ENCODE results near the gene ITGA7.

ITGA7 gene

DNA sequence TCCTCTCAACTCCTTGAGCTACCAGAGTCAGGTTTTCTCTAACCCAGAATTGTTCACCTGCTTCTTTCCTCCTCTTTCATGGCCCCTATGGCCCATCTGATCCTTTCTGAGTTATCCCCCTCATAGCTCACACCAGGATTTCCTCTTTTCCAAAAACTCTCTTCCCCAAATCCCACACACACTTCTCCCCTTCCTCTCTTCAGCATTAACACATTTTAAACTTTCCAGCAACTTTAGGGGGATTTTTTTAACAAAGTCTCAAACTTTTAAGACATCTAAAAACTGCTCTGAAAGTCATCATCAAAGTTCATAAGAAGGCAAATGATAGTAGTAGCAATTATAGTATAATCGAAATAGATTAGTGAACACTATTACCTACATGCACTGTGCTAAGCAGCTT lies 63.1 kb downstream of the ITGA7 start:
- Histone ChIP-seq H3K27ac (ENCODE audit: low read depth, low read length) (no peak overlapping the region), H3K4me3 (ENCODE audit: low read depth in 1 of 2, low read length in 2 of 2) (no peak overlapping the region), H3K27me3 (ENCODE audit: control insufficient read depth in 1 of 2, insufficient read depth in 2 of 2, low read length in 2 of 2) (no peaks in the 10 kb centered on the region), H3K4me1 (ENCODE audit: insufficient read depth, low read length) (peaks cover 4% of the 10 kb centered on the region), H3K9me3 (ENCODE audit: low read length) (no peaks in the 10 kb centered on the region), H3K9ac (ENCODE audit: low read length) (no peak overlapping the region), H3K36me3 (ENCODE audit: insufficient read depth, low read length) (no peaks in the 10 kb centered on the region)

- Histone ChIP-seq H3K4me3 (ENCODE audit: low read depth in 1 of 2, low read length in 2 of 2) (no peak overlapping the region), H3K27me3 (ENCODE audit: control insufficient read depth in 1 of 2, insufficient read depth in 2 of 2, low read length in 2 of 2) (no peaks in the 10 kb centered on the region), H3K9me3 (ENCODE audit: low read length) (no peaks in the 10 kb centered on the region), H3K9ac (ENCODE audit: low read length) (no peak overlapping the region), H3K27ac (ENCODE audit: low read depth, low read length) (no peak overlapping the region), H3K36me3 (ENCODE audit: insufficient read depth, low read length) (no peaks in the 10 kb centered on the region), H3K4me1 (ENCODE audit: insufficient read depth, low read length) (peaks cover 4% of the 10 kb centered on the region)
These were observed 65.0 kb downstream of the ITGA7 start for GRCh38 chr12:55642669-55643068.

- Histone ChIP-seq H3K4me1 (ENCODE audit: insufficient read depth, low read length) (peaks cover 4% of the 10 kb centered on the region), H3K27ac (ENCODE audit: low read depth, low read length) (no peak overlapping the region), H3K9ac (ENCODE audit: low read length) (no peak overlapping the region), H3K9me3 (ENCODE audit: low read length) (no peaks in the 10 kb centered on the region), H3K4me3 (ENCODE audit: low read depth in 1 of 2, low read length in 2 of 2) (no peak overlapping the region), H3K27me3 (ENCODE audit: control insufficient read depth in 1 of 2, insufficient read depth in 2 of 2, low read length in 2 of 2) (no peaks in the 10 kb centered on the region), H3K36me3 (ENCODE audit: insufficient read depth, low read length) (no peaks in the 10 kb centered on the region)
These were observed 65.4 kb downstream of the ITGA7 start for GRCh38 chr12:55642267-55642666.

GRCh38 chr12:55641595-55641994 lies 66.1 kb downstream of the ITGA7 start:
- Histone ChIP-seq H3K9ac (ENCODE audit: low read length) (no peak overlapping the region), H3K4me1 (ENCODE audit: insufficient read depth, low read length) (peaks cover under 1% of the 10 kb centered on the region), H3K9me3 (ENCODE audit: low read length) (no peaks in the 10 kb centered on the region), H3K4me3 (ENCODE audit: low read depth in 1 of 2, low read length in 2 of 2) (no peak overlapping the region), H3K27ac (ENCODE audit: low read depth, low read length) (no peak overlapping the region), H3K27me3 (ENCODE audit: control insufficient read depth in 1 of 2, insufficient read depth in 2 of 2, low read length in 2 of 2) (no peaks in the 10 kb centered on the region), H3K36me3 (ENCODE audit: insufficient read depth, low read length) (no peaks in the 10 kb centered on the region)

- Histone ChIP-seq H3K4me1 (ENCODE audit: insufficient read depth, low read length) (no peaks in the 10 kb centered on the region), H3K27me3 (ENCODE audit: control insufficient read depth in 1 of 2, insufficient read depth in 2 of 2, low read length in 2 of 2) (no peaks in the 10 kb centered on the region), H3K27ac (ENCODE audit: low read depth, low read length) (no peak overlapping the region), H3K9ac (ENCODE audit: low read length) (no peak overlapping the region), H3K36me3 (ENCODE audit: insufficient read depth, low read length) (no peaks in the 10 kb centered on the region), H3K4me3 (ENCODE audit: low read depth in 1 of 2, low read length in 2 of 2) (no peak overlapping the region), H3K9me3 (ENCODE audit: low read length) (no peaks in the 10 kb centered on the region)
These were observed 70.2 kb downstream of the ITGA7 start for GRCh38 chr12:55637467-55637866.

DNA sequence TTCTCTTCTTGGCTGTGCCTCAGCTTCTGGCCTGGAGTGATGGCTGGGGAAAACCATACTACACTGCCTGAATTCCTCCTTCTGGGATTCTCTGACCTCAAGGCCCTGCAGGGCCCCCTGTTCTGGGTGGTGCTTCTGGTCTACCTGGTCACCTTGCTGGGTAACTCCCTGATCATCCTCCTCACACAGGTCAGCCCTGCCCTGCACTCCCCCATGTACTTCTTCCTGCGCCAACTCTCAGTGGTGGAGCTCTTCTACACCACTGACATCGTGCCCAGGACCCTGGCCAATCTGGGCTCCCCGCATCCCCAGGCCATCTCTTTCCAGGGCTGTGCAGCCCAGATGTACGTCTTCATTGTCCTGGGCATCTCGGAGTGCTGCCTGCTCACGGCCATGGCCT lies 70.9 kb downstream of the ITGA7 start, which contains the start of gene OR10P1:
Gene OR10P1, plus strand, starts transcription at position 40 of the 400 bp plus-strand sequence. Its CDS starts 0 bp downstream, at position 40.
- Histone ChIP-seq H3K27ac (ENCODE audit: low read depth, low read length) (no peak within 1 kb of the TSS), H3K36me3 (ENCODE audit: insufficient read depth, low read length) (no peaks in the 10 kb centered on the region), H3K4me3 (ENCODE audit: low read depth in 1 of 2, low read length in 2 of 2) (no peak within 1 kb of the TSS), H3K4me1 (ENCODE audit: insufficient read depth, low read length) (no peaks in the 10 kb centered on the region), H3K9ac (ENCODE audit: low read length) (no peak within 1 kb of the TSS), H3K27me3 (ENCODE audit: control insufficient read depth in 1 of 2, insufficient read depth in 2 of 2, low read length in 2 of 2) (no peaks in the 10 kb centered on the region), H3K9me3 (ENCODE audit: low read length) (no peaks in the 10 kb centered on the region)

- Histone ChIP-seq H3K4me1 (ENCODE audit: insufficient read depth, low read length) (no peaks in the 10 kb centered on the region), H3K27ac (ENCODE audit: low read depth, low read length) (no peak overlapping the region), H3K9me3 (ENCODE audit: low read length) (no peaks in the 10 kb centered on the region), H3K9ac (ENCODE audit: low read length) (no peak overlapping the region), H3K27me3 (ENCODE audit: control insufficient read depth in 1 of 2, insufficient read depth in 2 of 2, low read length in 2 of 2) (no peaks in the 10 kb centered on the region), H3K4me3 (ENCODE audit: low read depth in 1 of 2, low read length in 2 of 2) (no peak overlapping the region), H3K36me3 (ENCODE audit: insufficient read depth, low read length) (no peaks in the 10 kb centered on the region)
These were observed 71.5 kb downstream of the ITGA7 start for GRCh38 chr12:55636116-55636655.

Data from muscle layer of colon (tissue), 2 donors.